Measurements from ENCODE around the gene NECAB2. TPM values are rescaled to one million over a fixed set of nuclear protein-coding genes. Genes with fewer than 3 reads are reported as not detected.

Gene NECAB2
- total RNA-seq, 1 donor from 2014 or later, result 1.2 TPM

DNA sequence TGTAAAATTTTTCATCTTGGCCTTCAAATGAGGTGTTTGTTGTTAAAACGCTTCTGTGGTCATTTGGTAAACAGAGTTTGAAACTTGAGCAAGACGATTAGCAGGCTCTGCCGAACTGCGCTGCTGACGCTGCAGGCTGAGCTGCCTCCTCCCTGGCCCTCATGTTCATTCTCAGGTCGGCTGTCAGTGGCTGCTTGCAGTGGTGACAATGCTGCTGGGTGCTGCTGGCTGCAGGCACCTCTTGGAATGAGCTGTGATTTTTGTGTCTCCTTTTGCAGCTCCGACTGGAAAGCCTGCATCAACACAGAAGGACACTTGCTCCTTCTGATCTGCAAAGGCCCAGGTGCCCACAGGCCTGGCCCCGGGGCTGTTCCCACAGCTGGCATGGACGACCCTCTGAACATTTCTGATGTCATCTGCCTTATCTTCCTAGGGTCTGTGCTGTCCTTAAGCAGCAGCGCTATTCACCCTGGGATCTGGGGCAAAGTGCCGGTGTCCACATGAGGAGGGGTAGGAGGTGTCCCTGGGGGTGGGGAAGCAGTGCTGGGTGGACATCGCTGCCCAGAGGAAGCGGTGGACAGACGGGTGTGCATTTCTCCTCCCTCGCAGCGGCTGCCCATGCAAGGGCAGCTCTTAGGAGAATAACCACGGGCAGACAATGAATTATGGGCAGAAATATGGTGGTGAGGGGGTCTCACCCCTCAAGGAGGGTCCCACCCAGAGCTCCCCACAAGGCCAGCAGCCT is 38.1 kb upstream of the NECAB2 start:
- no peak for DNase-seq (ENCODE audit: low spot score)
- H3K9me3 Mint-ChIP-seq (ENCODE audit: unreplicated experiment), result no peaks in the 10 kb centered on the region
- H3K4me3 Mint-ChIP-seq (ENCODE audit: unreplicated experiment), result no peak overlapping the region
- peaks cover 15% of the 10 kb centered on the region for H3K27me3 Mint-ChIP-seq (ENCODE audit: unreplicated experiment)
- no peak overlapping the region for H3K27ac Mint-ChIP-seq (ENCODE audit: unreplicated experiment)
- peaks cover 8% of the 10 kb centered on the region for H3K36me3 Mint-ChIP-seq (ENCODE audit: low read depth, unreplicated experiment)
- TF ChIP-seq, protein P1, sequence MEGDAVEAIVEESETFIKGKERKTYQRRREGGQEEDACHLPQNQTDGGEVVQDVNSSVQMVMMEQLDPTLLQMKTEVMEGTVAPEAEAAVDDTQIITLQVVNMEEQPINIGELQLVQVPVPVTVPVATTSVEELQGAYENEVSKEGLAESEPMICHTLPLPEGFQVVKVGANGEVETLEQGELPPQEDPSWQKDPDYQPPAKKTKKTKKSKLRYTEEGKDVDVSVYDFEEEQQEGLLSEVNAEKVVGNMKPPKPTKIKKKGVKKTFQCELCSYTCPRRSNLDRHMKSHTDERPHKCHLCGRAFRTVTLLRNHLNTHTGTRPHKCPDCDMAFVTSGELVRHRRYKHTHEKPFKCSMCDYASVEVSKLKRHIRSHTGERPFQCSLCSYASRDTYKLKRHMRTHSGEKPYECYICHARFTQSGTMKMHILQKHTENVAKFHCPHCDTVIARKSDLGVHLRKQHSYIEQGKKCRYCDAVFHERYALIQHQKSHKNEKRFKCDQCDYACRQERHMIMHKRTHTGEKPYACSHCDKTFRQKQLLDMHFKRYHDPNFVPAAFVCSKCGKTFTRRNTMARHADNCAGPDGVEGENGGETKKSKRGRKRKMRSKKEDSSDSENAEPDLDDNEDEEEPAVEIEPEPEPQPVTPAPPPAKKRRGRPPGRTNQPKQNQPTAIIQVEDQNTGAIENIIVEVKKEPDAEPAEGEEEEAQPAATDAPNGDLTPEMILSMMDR (IDR thresholded peaks at IDR 0.05; ENCODE audit: unreplicated experiment), result no peak
- peaks cover 3% of the 10 kb centered on the region for H3K4me1 Mint-ChIP-seq (ENCODE audit: unreplicated experiment)

DNA sequence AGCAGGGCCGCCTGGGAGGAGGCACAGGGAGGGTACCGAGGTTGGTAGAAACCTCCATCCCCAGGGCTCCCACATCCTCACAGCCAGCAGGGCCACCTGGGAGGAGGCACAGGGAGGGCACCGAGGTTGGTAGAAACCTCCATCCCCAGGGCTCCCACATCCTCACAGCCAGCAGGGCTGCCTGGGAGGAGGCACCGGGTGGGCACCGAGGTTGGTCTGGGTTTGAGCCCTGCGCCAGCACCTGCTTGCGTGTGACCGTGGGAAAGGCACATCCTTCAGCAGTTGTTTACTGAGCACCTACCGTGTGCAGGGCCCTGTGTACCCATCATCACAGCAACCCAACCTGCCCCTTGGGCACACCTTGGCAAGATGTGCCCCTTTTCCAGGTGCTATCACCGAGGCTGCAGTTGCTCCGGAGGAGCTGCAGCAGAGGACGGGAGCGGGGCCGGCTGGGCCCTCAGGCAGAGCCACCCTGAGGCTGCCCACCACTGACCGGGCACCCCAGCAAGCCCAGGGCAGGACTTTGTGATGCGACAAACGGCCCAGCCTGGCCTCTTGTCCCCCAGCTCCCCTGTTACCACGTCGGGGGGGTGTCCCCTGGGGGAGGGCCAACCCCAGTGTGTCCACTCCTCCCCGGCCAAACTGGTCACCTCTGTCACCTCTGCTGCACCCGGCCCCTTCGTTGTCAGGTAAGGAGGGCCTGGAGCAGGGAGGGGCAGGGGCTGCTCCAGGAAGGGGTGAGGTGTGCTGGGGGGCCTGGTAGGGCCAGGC is 37.1 kb upstream of the NECAB2 start:
- peaks cover 11% of the 10 kb centered on the region for H3K27me3 Mint-ChIP-seq (ENCODE audit: unreplicated experiment)
- H3K36me3 Mint-ChIP-seq (ENCODE audit: low read depth, unreplicated experiment), result peaks cover 4% of the 10 kb centered on the region
- TF ChIP-seq, protein P1 (IDR thresholded peaks at IDR 0.05; ENCODE audit: unreplicated experiment), result no peak
- H3K9me3 Mint-ChIP-seq (ENCODE audit: unreplicated experiment), result no peaks in the 10 kb centered on the region
- no peak overlapping the region for H3K4me3 Mint-ChIP-seq (ENCODE audit: unreplicated experiment)
- DNase-seq (ENCODE audit: low spot score), result no peak
- H3K27ac Mint-ChIP-seq (ENCODE audit: unreplicated experiment), result no peak overlapping the region
- H3K4me1 Mint-ChIP-seq (ENCODE audit: unreplicated experiment), result peaks cover 3% of the 10 kb centered on the region

DNA sequence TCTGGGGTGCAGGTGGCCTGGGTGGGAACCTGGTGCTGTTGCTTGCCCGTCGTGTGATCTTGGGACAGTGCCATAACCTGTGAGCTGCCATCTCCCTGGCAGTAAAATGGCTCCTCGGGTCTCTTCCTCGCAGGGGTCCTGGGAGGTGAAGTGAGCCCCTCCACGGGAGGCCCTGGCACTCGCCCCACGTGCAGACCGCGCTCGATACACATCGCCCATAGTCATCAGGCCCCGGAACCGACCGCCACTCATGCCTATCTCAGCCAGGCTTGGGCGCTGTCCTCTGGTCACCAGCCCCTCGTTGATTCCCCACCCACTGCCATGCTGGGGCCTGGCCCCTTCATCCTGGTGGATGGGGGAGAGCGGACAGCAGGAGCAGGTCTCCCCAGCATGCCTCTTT is 36.5 kb upstream of the NECAB2 start:
- peaks cover 4% of the 10 kb centered on the region for H3K36me3 Mint-ChIP-seq (ENCODE audit: low read depth, unreplicated experiment)
- H3K4me1 Mint-ChIP-seq (ENCODE audit: unreplicated experiment), result peaks cover 3% of the 10 kb centered on the region

DNA sequence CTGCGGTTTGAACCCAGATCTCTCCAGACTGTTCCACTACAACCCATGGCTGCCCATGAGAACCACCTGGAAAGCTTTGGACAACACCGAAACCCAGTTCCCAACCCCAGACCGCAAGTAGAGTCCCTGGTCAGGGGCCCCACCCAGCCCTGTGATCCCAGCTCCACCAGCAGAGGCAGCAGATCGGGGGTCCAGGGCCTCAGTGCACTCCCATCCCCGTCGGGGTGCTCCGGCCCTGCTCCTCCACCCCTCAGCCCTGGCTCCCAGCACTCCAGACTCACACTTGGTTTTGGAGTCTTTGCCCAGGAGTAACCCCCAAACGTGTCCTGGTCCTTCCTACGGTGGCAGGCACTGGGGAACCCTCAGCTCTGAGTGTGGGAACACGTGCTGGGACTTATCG is 35.7 kb upstream of the NECAB2 start:
- DNase-seq (ENCODE audit: low spot score), result no peak
- no peaks in the 10 kb centered on the region for H3K9me3 Mint-ChIP-seq (ENCODE audit: unreplicated experiment)
- H3K27me3 Mint-ChIP-seq (ENCODE audit: unreplicated experiment), result peaks cover 16% of the 10 kb centered on the region
- no peak overlapping the region for H3K4me3 Mint-ChIP-seq (ENCODE audit: unreplicated experiment)
- H3K4me1 Mint-ChIP-seq (ENCODE audit: unreplicated experiment), result no peaks in the 10 kb centered on the region
- H3K36me3 Mint-ChIP-seq (ENCODE audit: low read depth, unreplicated experiment), result peaks cover 2% of the 10 kb centered on the region
- no peak overlapping the region for H3K27ac Mint-ChIP-seq (ENCODE audit: unreplicated experiment)
- TF ChIP-seq, protein P1 (IDR thresholded peaks at IDR 0.05; ENCODE audit: unreplicated experiment), result no peak

More for the DNA sequence above, 36.5 kb upstream of the NECAB2 start:
- TF ChIP-seq, protein P1 (IDR thresholded peaks at IDR 0.05; ENCODE audit: unreplicated experiment), result no peak
- H3K9me3 Mint-ChIP-seq (ENCODE audit: unreplicated experiment), result no peaks in the 10 kb centered on the region
- DNase-seq (ENCODE audit: low spot score), result no peak
- H3K27me3 Mint-ChIP-seq (ENCODE audit: unreplicated experiment), result peaks cover 12% of the 10 kb centered on the region
- no peak overlapping the region for H3K27ac Mint-ChIP-seq (ENCODE audit: unreplicated experiment)
- no peak overlapping the region for H3K4me3 Mint-ChIP-seq (ENCODE audit: unreplicated experiment)
